C4-2B (cell line): ENCODE data around the gene ATP1A4.

Experiments used
- ZFX ChIP-seq: fragments of 450-650 bp; IDR thresholded peaks from 2 replicates; pipeline ENCODE4 v1.6.1; 2017
- TF ChIP-seq, protein P1 (sequence below): fragments of 450-650 bp; conservative IDR thresholded peaks from 2 replicates; pipeline ENCODE4 v1.5.1; 2017; ENCODE audit warnings: mild to moderate bottlenecking

GRCh38 chr1:160133990-160134770, 17.2 kb upstream of the ATP1A4 start:
- TF ChIP-seq, protein P1, sequence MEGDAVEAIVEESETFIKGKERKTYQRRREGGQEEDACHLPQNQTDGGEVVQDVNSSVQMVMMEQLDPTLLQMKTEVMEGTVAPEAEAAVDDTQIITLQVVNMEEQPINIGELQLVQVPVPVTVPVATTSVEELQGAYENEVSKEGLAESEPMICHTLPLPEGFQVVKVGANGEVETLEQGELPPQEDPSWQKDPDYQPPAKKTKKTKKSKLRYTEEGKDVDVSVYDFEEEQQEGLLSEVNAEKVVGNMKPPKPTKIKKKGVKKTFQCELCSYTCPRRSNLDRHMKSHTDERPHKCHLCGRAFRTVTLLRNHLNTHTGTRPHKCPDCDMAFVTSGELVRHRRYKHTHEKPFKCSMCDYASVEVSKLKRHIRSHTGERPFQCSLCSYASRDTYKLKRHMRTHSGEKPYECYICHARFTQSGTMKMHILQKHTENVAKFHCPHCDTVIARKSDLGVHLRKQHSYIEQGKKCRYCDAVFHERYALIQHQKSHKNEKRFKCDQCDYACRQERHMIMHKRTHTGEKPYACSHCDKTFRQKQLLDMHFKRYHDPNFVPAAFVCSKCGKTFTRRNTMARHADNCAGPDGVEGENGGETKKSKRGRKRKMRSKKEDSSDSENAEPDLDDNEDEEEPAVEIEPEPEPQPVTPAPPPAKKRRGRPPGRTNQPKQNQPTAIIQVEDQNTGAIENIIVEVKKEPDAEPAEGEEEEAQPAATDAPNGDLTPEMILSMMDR: no peak
- TF ChIP-seq ZFX: no peak
